GM12865 (cell line): ENCODE results near the gene LRRC46.

Experiments
- DNase-seq: peaks from one replicate; pipeline ENCODE4 v3.0.0; 2010; ENCODE audit warnings: low read depth
- H3K4me3 ChIP-seq: 2 replicates; pipeline ENCODE4 v1.5.1; 2011; ENCODE audit warnings: mild to moderate bottlenecking, low read depth, low read length, control low read depth
- TF ChIP-seq, protein P1 (sequence below): IDR thresholded peaks from 2 replicates; pipeline ENCODE4 v1.5.1; 2011; ENCODE audit warnings: low read length, control low read depth, low read depth, inconsistent platforms; ENCODE audit not compliant: insufficient read depth; ENCODE audit errors: missing control alignments

Gene LRRC46, protein sequence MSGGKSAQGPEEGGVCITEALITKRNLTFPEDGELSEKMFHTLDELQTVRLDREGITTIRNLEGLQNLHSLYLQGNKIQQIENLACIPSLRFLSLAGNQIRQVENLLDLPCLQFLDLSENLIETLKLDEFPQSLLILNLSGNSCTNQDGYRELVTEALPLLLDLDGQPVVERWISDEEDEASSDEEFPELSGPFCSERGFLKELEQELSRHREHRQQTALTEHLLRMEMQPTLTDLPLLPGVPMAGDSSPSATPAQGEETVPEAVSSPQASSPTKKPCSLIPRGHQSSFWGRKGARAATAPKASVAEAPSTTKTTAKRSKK

DNA sequence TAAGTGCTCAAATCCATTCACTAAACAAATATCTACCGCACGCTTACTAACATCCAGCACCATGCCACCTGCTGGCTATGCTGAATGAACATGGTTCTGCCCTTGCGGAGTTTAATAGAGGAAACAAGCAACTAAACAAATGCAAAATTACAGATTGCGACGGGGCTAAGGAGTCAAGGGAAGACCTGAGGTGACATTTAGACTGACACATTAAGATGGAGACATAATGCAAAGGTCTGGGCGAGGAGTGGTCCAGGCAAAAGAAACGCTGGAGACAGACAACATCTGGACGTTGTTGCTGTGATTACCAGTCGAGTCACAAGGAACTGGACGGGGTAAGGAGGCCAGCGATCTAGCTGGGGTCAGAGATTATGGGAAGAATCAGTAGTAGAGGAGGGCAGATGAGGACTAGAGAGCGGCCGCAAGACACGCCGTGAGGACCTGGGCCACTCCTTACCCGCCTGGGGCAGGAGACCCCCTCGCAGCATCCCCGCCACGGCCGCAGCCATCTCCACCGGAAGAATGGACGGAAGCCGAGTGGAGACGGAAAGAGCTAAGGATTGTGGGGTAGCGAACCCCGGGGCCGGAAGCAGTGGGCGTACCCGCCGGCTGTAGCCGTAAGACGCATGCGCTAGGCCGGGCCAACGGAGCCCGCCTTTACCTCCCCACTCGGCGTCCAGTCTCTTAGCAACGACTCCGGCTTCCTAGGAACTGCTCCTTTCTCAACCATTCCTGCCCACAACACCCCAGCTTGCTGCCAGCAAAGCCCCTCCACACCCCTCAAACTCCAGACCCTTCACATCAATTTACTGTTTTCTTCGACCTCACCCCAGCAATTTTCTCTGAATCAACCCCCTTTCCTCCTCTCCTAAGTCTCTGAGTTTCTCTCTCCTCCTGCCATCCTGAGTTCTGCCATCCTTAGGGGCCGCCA lies at the start of gene LRRC46, which contains the start of gene MRPL10:
TSS of gene LRRC46 (plus strand) at position 668 of the 931 bp plus-strand sequence. CDS start 320 bp downstream, outside the sequence.
TSS of gene MRPL10 (minus strand) at position 539 of the 931 bp plus-strand sequence. CDS start at position 509, 30 bp downstream.
- peak within 1 kb of the TSS; percentile 81 for H3K4me3 ChIP-seq
- TF ChIP-seq, protein P1, sequence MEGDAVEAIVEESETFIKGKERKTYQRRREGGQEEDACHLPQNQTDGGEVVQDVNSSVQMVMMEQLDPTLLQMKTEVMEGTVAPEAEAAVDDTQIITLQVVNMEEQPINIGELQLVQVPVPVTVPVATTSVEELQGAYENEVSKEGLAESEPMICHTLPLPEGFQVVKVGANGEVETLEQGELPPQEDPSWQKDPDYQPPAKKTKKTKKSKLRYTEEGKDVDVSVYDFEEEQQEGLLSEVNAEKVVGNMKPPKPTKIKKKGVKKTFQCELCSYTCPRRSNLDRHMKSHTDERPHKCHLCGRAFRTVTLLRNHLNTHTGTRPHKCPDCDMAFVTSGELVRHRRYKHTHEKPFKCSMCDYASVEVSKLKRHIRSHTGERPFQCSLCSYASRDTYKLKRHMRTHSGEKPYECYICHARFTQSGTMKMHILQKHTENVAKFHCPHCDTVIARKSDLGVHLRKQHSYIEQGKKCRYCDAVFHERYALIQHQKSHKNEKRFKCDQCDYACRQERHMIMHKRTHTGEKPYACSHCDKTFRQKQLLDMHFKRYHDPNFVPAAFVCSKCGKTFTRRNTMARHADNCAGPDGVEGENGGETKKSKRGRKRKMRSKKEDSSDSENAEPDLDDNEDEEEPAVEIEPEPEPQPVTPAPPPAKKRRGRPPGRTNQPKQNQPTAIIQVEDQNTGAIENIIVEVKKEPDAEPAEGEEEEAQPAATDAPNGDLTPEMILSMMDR, result no peak
- peak; percentile 94 for DNase-seq

GRCh38 chr17:47785538-47786123 lies 45.8 kb upstream of the LRRC46 start:
- TF ChIP-seq, protein P1, result no peak
- DNase-seq, result peak; percentile 19
- no peak overlapping the region for H3K4me3 ChIP-seq

- TF ChIP-seq, protein P1, result peak; percentile 27
- no peak overlapping the region for H3K4me3 ChIP-seq
- peak; percentile 27 for DNase-seq
These were observed 41.6 kb upstream of the LRRC46 start for GRCh38 chr17:47789611-47790561.

- DNase-seq, result no peak
These were observed 40.4 kb upstream of the LRRC46 start for GRCh38 chr17:47791025-47791424.

GRCh38 chr17:47792457-47792856 lies 39.0 kb upstream of the LRRC46 start:
- H3K4me3 ChIP-seq, result no peak overlapping the region
- DNase-seq, result no peak
- TF ChIP-seq, protein P1, result no peak

More at GRCh38 chr17:47791025-47791424, 40.4 kb upstream of the LRRC46 start:
- H3K4me3 ChIP-seq, result no peak overlapping the region
- TF ChIP-seq, protein P1, result no peak

- TF ChIP-seq, protein P1, result no peak
- DNase-seq, result no peak
- H3K4me3 ChIP-seq, result no peak overlapping the region
These were observed 38.5 kb upstream of the LRRC46 start for GRCh38 chr17:47792979-47793378.
